GM12878 (cell line): ENCODE data around the gene POP7. TPM values are rescaled to one million over a fixed set of nuclear protein-coding genes. Genes with fewer than 3 reads are reported as not detected.

ENCODE experiments used
- ATAC-seq: fragments of 200-7000 bp; cut with Tn5 transposase; 3 replicates; pipeline ENCODE4 v1.9.1; 2020; ENCODE audit warnings: mild to moderate bottlenecking, moderate library complexity
- BruUV-seq: library from RNA; stranded (reverse); fragments of 400-500 nt; replicated peaks from 2 replicates; lab custom pipeline; 2021; lab: Mats Ljungman, UMichigan
- CTCF ChIA-PET: fragments of 300-600 bp; sonication (Branson Sonifier 250); formaldehyde crosslinking; extraction: SDS; loops from one replicate; lab custom pipeline; 2021; ENCODE audit warnings: inconsistent platforms; lab: Yijun Ruan, JAX
- POLR2A ChIA-PET: fragments of 350-600 bp; formaldehyde crosslinking; extraction: SDS; loops from one replicate; lab custom pipeline; 2021; ENCODE audit warnings: inconsistent platforms; lab: Charles Lee
- RAD21 ChIA-PET: fragments of 300-600 bp; sonication (Branson Sonifier 250); formaldehyde crosslinking; loops from one replicate; lab custom pipeline; 2023; ENCODE audit warnings: antibody characterized with exemption; ENCODE audit not compliant: unreplicated experiment; lab: Charles Lee
- SMC1A ChIA-PET: fragments of 300-600 bp; sonication (Branson Sonifier 250); formaldehyde crosslinking; loops from one replicate; lab custom pipeline; 2023; ENCODE audit not compliant: unreplicated experiment, uncharacterized antibody; lab: Charles Lee
- DNase-seq: peaks from one replicate; pipeline ENCODE4 v3.0.0-alpha.2; 2011; ENCODE audit warnings: low read depth, low spot score
- FAIRE-seq: peaks from 3 replicates; lab custom pipeline; 2011; peaks lifted over from hg19 to GRCh38; lab: Jason Lieb, UNC
- H2AFZ ChIP-seq: 2 replicates; pipeline ENCODE4 v1.6.0; 2011; ENCODE audit warnings: low read depth, low read length, control low read depth; ENCODE audit not compliant: control insufficient read depth
- H3K27ac ChIP-seq: 2 replicates; pipeline ENCODE4 v1.5.1; 2011; ENCODE audit warnings: control low read depth; ENCODE audit not compliant: control insufficient read depth, insufficient read depth
- H3K27me3 ChIP-seq, 2 experiments: replicated peaks in 1 of 2; 2 replicates each; pipeline versions ENCODE4 v1.6.0 to v1.6.1; 2011; ENCODE audit warnings: low read length in 1 of 2; ENCODE audit not compliant: control insufficient read depth in 2 of 2, insufficient read depth in 2 of 2
- H3K36me3 ChIP-seq, 2 experiments: 2 replicates each; pipeline ENCODE4 v1.5.1; 2011; ENCODE audit warnings: low read length in 1 of 2; ENCODE audit not compliant: control insufficient read depth in 2 of 2, insufficient read depth in 2 of 2
- H3K4me1 ChIP-seq: 2 replicates; pipeline ENCODE4 v1.6.1; 2011; ENCODE audit warnings: mild to moderate bottlenecking, low read length, moderate library complexity, mixed read lengths; ENCODE audit not compliant: control insufficient read depth, insufficient read depth
- H3K4me2 ChIP-seq: 2 replicates; pipeline ENCODE4 v1.6.0; 2011; ENCODE audit warnings: control low read depth; ENCODE audit not compliant: control insufficient read depth, insufficient read depth
- H3K4me3 ChIP-seq: fragments of 200-600 bp; sonication (generic); 2 replicates; pipeline ENCODE4 v1.5.1; 2016
- H3K79me2 ChIP-seq: 2 replicates; pipeline ENCODE4 v1.6.0; 2011; ENCODE audit warnings: low read length; ENCODE audit not compliant: control insufficient read depth, insufficient read depth
- H3K9ac ChIP-seq: 2 replicates; pipeline ENCODE4 v1.8.0; 2011; ENCODE audit warnings: low read length, control low read depth, mixed read lengths; ENCODE audit not compliant: control insufficient read depth, insufficient read depth
- H3K9me3 ChIP-seq: replicated peaks from 3 replicates; pipeline ENCODE4 v1.5.1; 2011; ENCODE audit warnings: mild to moderate bottlenecking, low read length; ENCODE audit not compliant: control insufficient read depth, insufficient read depth
- H4K20me1 ChIP-seq: 2 replicates; pipeline ENCODE4 v1.6.0; 2011; ENCODE audit not compliant: control insufficient read depth, insufficient read depth
- HDGF ChIP-seq: fragments of 450-650 bp; IDR thresholded peaks from 2 replicates; pipeline ENCODE4 v1.6.1; 2016; ENCODE audit warnings: antibody characterized with exemption
- POLR2AphosphoS5 ChIP-seq: IDR thresholded peaks from 2 replicates; pipeline ENCODE4 v1.6.1; 2011; ENCODE audit warnings: mild to moderate bottlenecking, low read length, inconsistent platforms
- SMAD5 ChIP-seq: IDR thresholded peaks from 2 replicates; pipeline ENCODE4 v1.6.1; 2016; ENCODE audit warnings: antibody characterized with exemption, low read depth
- STAT1 ChIP-seq: fragments of 450-650 bp; conservative IDR thresholded peaks from 2 replicates; pipeline ENCODE4 v1.6.1; 2014; ENCODE audit warnings: antibody characterized with exemption, mild to moderate bottlenecking
- SUPT20H ChIP-seq: IDR thresholded peaks from 2 replicates; pipeline ENCODE4 v1.6.1; 2011; ENCODE audit warnings: low read depth, mild to moderate bottlenecking, low read length, moderate library complexity, borderline replicate concordance; ENCODE audit not compliant: control insufficient read depth
- ZNF24 ChIP-seq: fragments of 450-650 bp; IDR thresholded peaks from 2 replicates; pipeline ENCODE4 v1.6.1; 2017; ENCODE audit warnings: antibody characterized with exemption, mild to moderate bottlenecking
- WGBS: methylation state at CpG from one replicate; pipeline ENCODE4 v1.1.6; 2016; ENCODE audit warnings: low lambda C conversion rate; ENCODE audit not compliant: insufficient replicate concordance, insufficient coverage; ENCODE audit errors: missing lambda C conversion rate; 5-methylcytosine and 5-hydroxymethylcytosine counted together
- in situ Hi-C: fragments of 300-500 bp; cut with MboI; formaldehyde crosslinking; loops from 9 replicates; pipeline ENCODE4 v1.14.3; 2018; ENCODE audit warnings: mixed read lengths
- intact Hi-C: fragments of 100-400 bp; cut with micrococcal nuclease; formaldehyde crosslinking; loops from one replicate; pipeline ENCODE4 v1.14.2; 2022; ENCODE audit not compliant: unreplicated experiment
- polyA plus RNA-seq, 11 experiments: library from polyadenylated mRNA; depleted of rRNA in 4 of 11; unstranded in 6 of 11; stranded (reverse) in 5 of 11; fragments of >200 nt; fragmentation: Nextera tagmentation in 4 of 11; fragmentation: Illumina TruSeq in 1 of 11; extraction: Ambion mirVana in 4 of 11; extraction: Trizol in 1 of 11; gene quantifications; 1 replicate in 1 of 11; 2 replicates in 10 of 11; pipeline versions ENCODE4 v1.2.1 to v1.2.3, GENCODE V29; 2011 to 2016; ENCODE audit warnings: inconsistent platforms in 2 of 11, missing spikeins in 2 of 11, low read depth in 1 of 11
- total RNA-seq, 4 experiments: library from RNA; depleted of rRNA in 3 of 4; stranded (reverse); fragments of >200 nt in 3 of 4; fragmentation: Illumina TruSeq in 1 of 4; extraction: Trizol in 1 of 4; gene quantifications; 2 replicates each; pipeline versions ENCODE4 v1.2.1 to v1.2.3, GENCODE V29; 2013 to 2021
- TF ChIP-seq, protein P1 (sequence below): fragments of 450-650 bp; IDR thresholded peaks from 2 replicates; pipeline ENCODE4 v1.6.1; 2018; ENCODE audit warnings: mild to moderate bottlenecking, low read depth, moderate library complexity; ENCODE audit not compliant: partially characterized antibody
- TF ChIP-seq, protein P2 (sequence below): fragments of 450-650 bp; conservative IDR thresholded peaks from 2 replicates; pipeline ENCODE4 v1.6.1; 2017; ENCODE audit warnings: mild to moderate bottlenecking, moderate library complexity

POP7 gene
- total and polyA plus RNA-seq, 10 of the 15 experiments (the other 5 are each of a cell fraction or from before 2014, with no cell fraction given) = 12.1 to 148 (median 51.7) TPM

DNA sequence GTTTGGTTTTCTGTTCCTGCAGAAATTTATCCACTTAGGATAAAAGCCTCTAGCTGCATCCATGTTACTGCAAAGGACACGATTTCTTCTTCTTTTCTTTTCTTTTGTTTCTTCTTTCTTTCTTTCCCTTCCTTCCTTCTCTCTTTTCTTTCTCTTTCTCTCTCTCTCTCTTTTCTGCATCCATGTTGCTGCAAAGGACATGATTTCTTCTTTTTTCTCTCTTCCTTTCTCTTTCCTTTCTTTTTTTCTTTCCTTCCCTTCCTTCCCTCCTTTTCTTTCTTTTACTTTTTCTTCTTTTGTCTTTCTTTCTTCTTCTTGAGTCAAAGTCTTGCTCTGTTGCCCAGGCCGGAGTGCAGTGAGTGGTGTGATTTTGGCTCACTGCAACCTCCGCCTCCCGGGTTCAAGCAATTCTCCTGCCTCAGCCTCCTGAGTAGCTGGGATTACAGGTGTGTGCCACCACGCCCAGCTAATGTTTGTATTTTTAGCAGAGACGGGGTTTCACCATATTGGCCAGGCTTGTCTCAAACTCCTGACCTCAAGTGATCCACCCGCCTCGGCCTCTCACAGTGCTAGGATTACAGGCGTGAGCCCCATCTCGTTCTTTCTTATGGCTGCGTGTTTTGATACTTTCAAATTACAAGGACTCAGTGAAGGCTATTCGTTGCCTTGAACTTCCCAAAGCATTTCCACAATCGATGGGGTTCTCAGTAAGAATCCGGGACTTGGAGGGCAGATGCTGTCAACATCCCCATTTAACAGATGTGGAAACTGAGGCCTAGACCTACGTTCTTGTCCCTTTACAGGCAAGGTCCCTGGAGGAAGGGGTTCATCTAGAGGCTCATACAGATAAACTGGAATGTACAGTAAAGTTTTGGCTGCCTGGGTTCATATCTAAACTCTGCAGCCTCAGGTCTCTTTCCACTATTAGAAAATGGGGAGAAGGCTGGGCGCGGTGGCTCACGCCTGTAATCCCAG is 34.3 kb upstream of the POP7 start:
- no peak for FAIRE-seq
- peaks cover 24% of the 10 kb centered on the region for H3K79me2 ChIP-seq
- POLR2A ChIA-PET = interaction anchor here (1.0 kb wide), 1 partner anchor 674 kb away, joined by 3 read pairs; no protein-coding TSS in a partner anchor
- in situ Hi-C loops = no loop called here
- no peak for DNase-seq
- H3K27ac ChIP-seq = no peak overlapping the region
- TF ChIP-seq, protein P1, sequence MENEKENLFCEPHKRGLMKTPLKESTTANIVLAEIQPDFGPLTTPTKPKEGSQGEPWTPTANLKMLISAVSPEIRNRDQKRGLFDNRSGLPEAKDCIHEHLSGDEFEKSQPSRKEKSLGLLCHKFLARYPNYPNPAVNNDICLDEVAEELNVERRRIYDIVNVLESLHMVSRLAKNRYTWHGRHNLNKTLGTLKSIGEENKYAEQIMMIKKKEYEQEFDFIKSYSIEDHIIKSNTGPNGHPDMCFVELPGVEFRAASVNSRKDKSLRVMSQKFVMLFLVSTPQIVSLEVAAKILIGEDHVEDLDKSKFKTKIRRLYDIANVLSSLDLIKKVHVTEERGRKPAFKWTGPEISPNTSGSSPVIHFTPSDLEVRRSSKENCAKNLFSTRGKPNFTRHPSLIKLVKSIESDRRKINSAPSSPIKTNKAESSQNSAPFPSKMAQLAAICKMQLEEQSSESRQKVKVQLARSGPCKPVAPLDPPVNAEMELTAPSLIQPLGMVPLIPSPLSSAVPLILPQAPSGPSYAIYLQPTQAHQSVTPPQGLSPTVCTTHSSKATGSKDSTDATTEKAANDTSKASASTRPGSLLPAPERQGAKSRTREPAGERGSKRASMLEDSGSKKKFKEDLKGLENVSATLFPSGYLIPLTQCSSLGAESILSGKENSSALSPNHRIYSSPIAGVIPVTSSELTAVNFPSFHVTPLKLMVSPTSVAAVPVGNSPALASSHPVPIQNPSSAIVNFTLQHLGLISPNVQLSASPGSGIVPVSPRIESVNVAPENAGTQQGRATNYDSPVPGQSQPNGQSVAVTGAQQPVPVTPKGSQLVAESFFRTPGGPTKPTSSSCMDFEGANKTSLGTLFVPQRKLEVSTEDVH = no peak
- no peak for TF ChIP-seq HDGF
- no peak for TF ChIP-seq POLR2AphosphoS5
- no peak for TF ChIP-seq SMAD5
- TF ChIP-seq STAT1 = no peak
- TF ChIP-seq, protein P2, sequence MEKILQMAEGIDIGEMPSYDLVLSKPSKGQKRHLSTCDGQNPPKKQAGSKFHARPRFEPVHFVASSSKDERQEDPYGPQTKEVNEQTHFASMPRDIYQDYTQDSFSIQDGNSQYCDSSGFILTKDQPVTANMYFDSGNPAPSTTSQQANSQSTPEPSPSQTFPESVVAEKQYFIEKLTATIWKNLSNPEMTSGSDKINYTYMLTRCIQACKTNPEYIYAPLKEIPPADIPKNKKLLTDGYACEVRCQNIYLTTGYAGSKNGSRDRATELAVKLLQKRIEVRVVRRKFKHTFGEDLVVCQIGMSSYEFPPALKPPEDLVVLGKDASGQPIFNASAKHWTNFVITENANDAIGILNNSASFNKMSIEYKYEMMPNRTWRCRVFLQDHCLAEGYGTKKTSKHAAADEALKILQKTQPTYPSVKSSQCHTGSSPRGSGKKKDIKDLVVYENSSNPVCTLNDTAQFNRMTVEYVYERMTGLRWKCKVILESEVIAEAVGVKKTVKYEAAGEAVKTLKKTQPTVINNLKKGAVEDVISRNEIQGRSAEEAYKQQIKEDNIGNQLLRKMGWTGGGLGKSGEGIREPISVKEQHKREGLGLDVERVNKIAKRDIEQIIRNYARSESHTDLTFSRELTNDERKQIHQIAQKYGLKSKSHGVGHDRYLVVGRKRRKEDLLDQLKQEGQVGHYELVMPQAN = no peak
- TF ChIP-seq SUPT20H = no peak
- TF ChIP-seq ZNF24 = no peak
- SMC1A ChIA-PET = interaction anchor here (0.7 to 1.0 kb wide), 2 partner anchors 14 to 36 kb away, joined by 3 read pairs; no protein-coding TSS in a partner anchor
- no peak overlapping the region for H3K9ac ChIP-seq
- no peak overlapping the region for H3K4me3 ChIP-seq
- WGBS = 68% methylated on average over 18 of the region's 18 CpGs
- H3K4me1 ChIP-seq = no peaks in the 10 kb centered on the region; the same call in 1 of the 2 replicates
- no peaks in the 10 kb centered on the region for H3K9me3 ChIP-seq
- ATAC-seq = no peak
- H2AFZ ChIP-seq = no peak overlapping the region
- RAD21 ChIA-PET = interaction anchor here (1.1 kb wide), 1 partner anchor 34 kb away, joined by 3 read pairs; the partner anchor contains the start of gene POP7
- H3K4me2 ChIP-seq = no peak overlapping the region
- peaks cover 0 to under 1% of the 10 kb centered on the region in 2 experiments; a peak in 2 of 4 replicates for H3K36me3 ChIP-seq
- H3K27me3 ChIP-seq = no peaks in the 10 kb centered on the region
- 0 out of 2 replicates have a peak, but pooled peaks cover 3% of the 10 kb centered on the region for H4K20me1 ChIP-seq
- CTCF ChIA-PET = no interaction called here
- intact Hi-C loops = loop anchor here (2.0 kb wide), 1 partner anchor 59 kb away; the partner anchor contains the start of gene MOSPD3
- BruUV-seq = no TSS peak
